Esophagus squamous epithelium (tissue), 5 donors: ENCODE results near the gene HECA. TPM values are rescaled to one million over a fixed set of nuclear protein-coding genes. Genes with fewer than 3 reads are reported as not detected.

Experiments
- DNase-seq: peaks from one replicate; lab custom pipeline; 2025; lab: John Stamatoyannopoulos, UW
- H3K27ac ChIP-seq, 4 donors: fragments of 200-600 bp; sonication (generic); one replicate each; pipeline ENCODE4 v1.5.1; 2016 to 2019; ENCODE audit warnings: mild to moderate bottlenecking in 1 of 4
- H3K27me3 ChIP-seq, 4 donors: fragments of 200-600 bp; sonication (generic); 1 replicate in 3 of 4; 2 replicates in 1 of 4; pipeline versions ENCODE4 v1.5.1 to v1.6.0; 2017 to 2021; ENCODE audit warnings: antibody characterized with exemption in 1 of 4
- H3K36me3 ChIP-seq, 3 donors: fragments of 200-600 bp; sonication (generic); one replicate each; pipeline ENCODE4 v1.5.1; 2016 to 2019
- H3K4me1 ChIP-seq, 3 donors: fragments of 200-600 bp; sonication (generic); one replicate each; pipeline ENCODE4 v1.5.1; 2017 to 2019
- H3K4me3 ChIP-seq, 4 donors: fragments of 200-600 bp; sonication (generic); 1 replicate in 3 of 4; 2 replicates in 1 of 4; pipeline ENCODE4 v1.5.1; 2016 to 2019; ENCODE audit warnings: mild to moderate bottlenecking in 2 of 4, moderate library complexity in 1 of 4
- H3K9me3 ChIP-seq, 3 donors: fragments of 200-600 bp; sonication (generic); one replicate each; pipeline ENCODE4 v1.5.1; 2016 to 2019
- CTCF ChIP-seq, 6 experiments: fragments of 450-650 bp in 4 of 6; fragments of 200-600 bp in 2 of 6; sonication (generic) in 2 of 6; IDR thresholded peaks; one replicate each; pipeline ENCODE4 v1.5.1; 2016 to 2019; ENCODE audit warnings: antibody characterized with exemption in 6 of 6, mild to moderate bottlenecking in 4 of 6, moderate library complexity in 4 of 6
- POLR2A ChIP-seq, 4 donors: fragments of 450-650 bp; IDR thresholded peaks; one replicate each; pipeline ENCODE4 v1.6.1; 2017; ENCODE audit warnings: antibody characterized with exemption in 4 of 4, mild to moderate bottlenecking in 4 of 4, moderate library complexity in 3 of 4
- whole genome bisulfite sequencing, 2 donors: methylation state at CpG; one replicate each; pipeline ENCODE4 v1.1.5; 2018; 5-methylcytosine and 5-hydroxymethylcytosine counted together
- intact Hi-C: fragments of 100-400 bp; cut with DNase I; formaldehyde crosslinking; loops from one replicate; pipeline ENCODE4 v1.15.0; 2022
- total RNA-seq, 4 donors: library from RNA; depleted of rRNA; stranded (reverse); fragments of >200 nt; gene quantifications; one replicate each; pipeline ENCODE4 v1.1.0, GENCODE V29; 2016
- donor health status: DM: yes; HTN: yes; CAD: no.

HECA gene
- total RNA-seq, 4 donors from 2014 or later = 29.6 to 44.4 (median 35.8) TPM

GRCh38 chr6:139144490-139145085 lies 9.7 kb downstream of the HECA start:
- TF ChIP-seq POLR2A (IDR thresholded peaks at IDR 0.05) (no peak), CTCF (IDR thresholded peaks at IDR 0.05) (no peak)
- H3K27me3 ChIP-seq = no peaks in the 10 kb centered on the region
- DNase-seq = no peak
- WGBS, 2 donors = 73 to 77% methylated on average over 4 of the region's 4 CpGs
- peaks cover 27 to 82% (median 48%) of the 10 kb centered on the region in 3 donors for H3K4me1 ChIP-seq
- peaks cover 0 to 7% (median 0%) of the 10 kb centered on the region in 3 donors for H3K36me3 ChIP-seq
- no peak overlapping the region for H3K4me3 ChIP-seq
- no peaks in the 10 kb centered on the region for H3K9me3 ChIP-seq
- intact Hi-C loops = no loop called here
- H3K27ac ChIP-seq = peak overlapping the region in 1 of 4 donors; percentile 31

- peaks cover 30 to 85% (median 54%) of the 10 kb centered on the region in 3 donors for H3K4me1 ChIP-seq
- H3K27ac ChIP-seq = no peak overlapping the region
- no peak for DNase-seq
- 57 to 69% methylated on average over 3 of the region's 3 CpGs for WGBS, 2 donors
- H3K27me3 ChIP-seq = no peaks in the 10 kb centered on the region
- H3K36me3 ChIP-seq = peaks cover 0 to 7% (median 0%) of the 10 kb centered on the region in 3 donors
- H3K9me3 ChIP-seq = no peaks in the 10 kb centered on the region
- H3K4me3 ChIP-seq = no peak overlapping the region
- intact Hi-C loops = no loop called here
- TF ChIP-seq CTCF (IDR thresholded peaks at IDR 0.05) (no peak), POLR2A (IDR thresholded peaks at IDR 0.05) (no peak)
Observed at GRCh38 chr6:139145661-139146060, 10.8 kb downstream of the HECA start.

- TF ChIP-seq POLR2A (IDR thresholded peaks at IDR 0.05) = no peak
- no peak for TF ChIP-seq CTCF (IDR thresholded peaks at IDR 0.05)
- H3K27me3 ChIP-seq = no peaks in the 10 kb centered on the region
- H3K36me3 ChIP-seq = peaks cover 0 to under 1% (median 0%) of the 10 kb centered on the region in 3 donors
- no peak for DNase-seq
- intact Hi-C loops = no loop called here
- no peaks in the 10 kb centered on the region for H3K9me3 ChIP-seq
- H3K27ac ChIP-seq = peak overlapping the region in 1 of 4 donors; percentile 4
- peaks cover 36 to 92% (median 57%) of the 10 kb centered on the region in 3 donors for H3K4me1 ChIP-seq
- no peak overlapping the region for H3K4me3 ChIP-seq
- 72 to 89% methylated on average over 5 of the region's 5 CpGs for WGBS, 2 donors
Observed at GRCh38 chr6:139146317-139146726, 11.4 kb downstream of the HECA start.

- Histone ChIP-seq H3K27ac (peak overlapping the region in 1 of 4 donors; percentile 18), H3K9me3 (no peaks in the 10 kb centered on the region), H3K4me1 (peaks cover 36 to 100% (median 66%) of the 10 kb centered on the region in 3 donors), H3K27me3 (no peaks in the 10 kb centered on the region), H3K36me3 (no peaks in the 10 kb centered on the region), H3K4me3 (no peak overlapping the region)
- WGBS, 2 donors = 67 to 76% methylated on average over 4 of the region's 4 CpGs
- DNase-seq = no peak
- TF ChIP-seq POLR2A (IDR thresholded peaks at IDR 0.05) (no peak), CTCF (IDR thresholded peaks at IDR 0.05) (no peak)
- intact Hi-C loops = no loop called here
Observed at GRCh38 chr6:139147628-139148027, 12.7 kb downstream of the HECA start.

GRCh38 chr6:139148557-139149235 lies 13.8 kb downstream of the HECA start:
- no peaks in the 10 kb centered on the region for H3K9me3 ChIP-seq
- peaks cover 32 to 100% (median 71%) of the 10 kb centered on the region in 3 donors for H3K4me1 ChIP-seq
- no peak overlapping the region for H3K4me3 ChIP-seq
- H3K27me3 ChIP-seq = no peaks in the 10 kb centered on the region
- no peak for TF ChIP-seq POLR2A (IDR thresholded peaks at IDR 0.05)
- no peak for TF ChIP-seq CTCF (IDR thresholded peaks at IDR 0.05)
- no peak for DNase-seq
- intact Hi-C loops = no loop called here
- H3K27ac ChIP-seq = peak overlapping the region; percentile 17 to 66 (median 48)
- 38 to 57% methylated on average over 6 to 7 of the region's 7 CpGs for WGBS, 2 donors
- no peaks in the 10 kb centered on the region for H3K36me3 ChIP-seq
